Middle frontal gyrus (tissue), 1 donor: ENCODE measurements around the gene EGFL8.
A peak's percentile ranks its signal among the peaks of the same experiment; 100 is the strongest.

ENCODE experiments used
- DNase-seq: peaks from one replicate; pipeline ENCODE4 v3.0.0-alpha.2; 2015; ENCODE audit warnings: low spot score; ENCODE audit errors: extremely low spot score

EGFL8 gene

GRCh38 chr6:32146687-32147086 is 17.7 kb upstream of the EGFL8 start:
- DNase-seq, result no peak

- DNase-seq, result no peak
These were observed 16.8 kb upstream of the EGFL8 start for GRCh38 chr6:32147401-32148132.

GRCh38 chr6:32148289-32149091 is 15.9 kb upstream of the EGFL8 start:
- DNase-seq, result no peak

GRCh38 chr6:32149092-32149755 is 15.2 kb upstream of the EGFL8 start:
- no peak for DNase-seq

- no peak for DNase-seq
These were observed 14.2 kb upstream of the EGFL8 start for GRCh38 chr6:32149932-32150870.

GRCh38 chr6:32151181-32151862 is 13.1 kb upstream of the EGFL8 start:
- no peak for DNase-seq

GRCh38 chr6:32151863-32152768 is 12.3 kb upstream of the EGFL8 start, which contains the start of gene PRRT1:
PRRT1 (minus strand) TSS chr6:32151939; CDS start chr6:32151827, 112 bp downstream.
- DNase-seq, result no peak

- no peak for DNase-seq
These were observed 11.4 kb upstream of the EGFL8 start for GRCh38 chr6:32152769-32153563.

GRCh38 chr6:32153564-32154513 is 10.6 kb upstream of the EGFL8 start, which contains the start of gene PPT2:
PPT2 (plus strand) TSS chr6:32154141; CDS start chr6:32154595, 454 bp downstream.
- peak; percentile 80 for DNase-seq

GRCh38 chr6:32154514-32155161 is 9.8 kb upstream of the EGFL8 start:
- no peak for DNase-seq

GRCh38 chr6:32156891-32157290 is 7.5 kb upstream of the EGFL8 start:
- no peak for DNase-seq

- DNase-seq, result no peak
These were observed 6.3 kb upstream of the EGFL8 start for GRCh38 chr6:32158052-32158451.

GRCh38 chr6:32163559-32164258 is 686 bp upstream of the EGFL8 start:
- no peak for DNase-seq

GRCh38 chr6:32166411-32167061 is 2.1 kb downstream of the EGFL8 start:
- DNase-seq, result no peak

GRCh38 chr6:32167154-32167760 is 2.9 kb downstream of the EGFL8 start:
- no peak for DNase-seq
